IPS DF 6.9 (cell line): ENCODE results near the gene SNAPC2.
A peak's percentile ranks its signal among the peaks of the same experiment; 100 is the strongest.

ENCODE experiments used
- DNase-seq: peaks from one replicate; pipeline ENCODE4 v3.0.0-alpha.2; 2013; ENCODE audit warnings: low read depth, low spot score
- H3K27ac ChIP-seq: one replicate; pipeline ENCODE4 v1.5.1; 2013; ENCODE audit warnings: low read length, control low read depth
- H3K27me3 ChIP-seq: 2 replicates; pipeline ENCODE4 v1.6.1; 2013; ENCODE audit warnings: mild to moderate bottlenecking, low read length; ENCODE audit not compliant: control insufficient read depth, insufficient read depth
- H3K36me3 ChIP-seq: 2 replicates; pipeline ENCODE4 v1.6.1; 2013; ENCODE audit warnings: low read length; ENCODE audit not compliant: control insufficient read depth, insufficient read depth
- H3K4me1 ChIP-seq: 2 replicates; pipeline ENCODE4 v1.6.1; 2013; ENCODE audit warnings: low read length; ENCODE audit not compliant: control insufficient read depth, insufficient read depth
- H3K4me3 ChIP-seq: 2 replicates; pipeline ENCODE4 v1.5.1; 2013; ENCODE audit warnings: mild to moderate bottlenecking, low read length
- H3K9me3 ChIP-seq: 2 replicates; pipeline ENCODE4 v1.6.1; 2013; ENCODE audit warnings: low read length, inconsistent platforms; ENCODE audit not compliant: control insufficient read depth, insufficient read depth
- WGBS: extraction: QIAGEN DNeasy Blood & Tissue Kit; methylation state at CpG from one replicate; pipeline ENCODE4 v1.1.7; 2013; ENCODE audit warnings: mixed read lengths, missing lambda C conversion rate; ENCODE audit not compliant: insufficient read length, insufficient coverage; 5-methylcytosine and 5-hydroxymethylcytosine counted together

Gene SNAPC2

GRCh38 chr19:7922836-7923195 lies 2.7 kb downstream of the SNAPC2 start:
- Histone ChIP-seq H3K4me3 (no peak overlapping the region), H3K4me1 (0 out of 2 replicates have a peak, but pooled peaks cover 3% of the 10 kb centered on the region), H3K27me3 (no peaks in the 10 kb centered on the region; the same call in 1 of the 2 replicates), H3K27ac (no peak overlapping the region), H3K9me3 (no peaks in the 10 kb centered on the region), H3K36me3 (peaks cover 6% of the 10 kb centered on the region; the same call in 1 of the 2 replicates)
- WGBS: no CpG with 5 or more reads among the region's 8 CpGs
- DNase-seq: no peak

GRCh38 chr19:7923295-7924191 lies 3.4 kb downstream of the SNAPC2 start:
- Histone ChIP-seq H3K9me3 (no peaks in the 10 kb centered on the region), H3K27me3 (no peaks in the 10 kb centered on the region), H3K27ac (no peak overlapping the region), H3K36me3 (peaks cover 6% of the 10 kb centered on the region; the same call in 1 of the 2 replicates), H3K4me3 (no peak overlapping the region), H3K4me1 (0 out of 2 replicates have a peak, but pooled peaks cover 3% of the 10 kb centered on the region)
- no CpG with 5 or more reads among the region's 31 CpGs for WGBS
- no peak for DNase-seq

- no CpG with 5 or more reads among the region's 12 CpGs for WGBS
- Histone ChIP-seq H3K4me3 (no peak overlapping the region), H3K27me3 (no peaks in the 10 kb centered on the region), H3K4me1 (0 out of 2 replicates have a peak, but pooled peaks cover 5% of the 10 kb centered on the region), H3K36me3 (peaks cover 6% of the 10 kb centered on the region; the same call in 1 of the 2 replicates), H3K9me3 (no peaks in the 10 kb centered on the region), H3K27ac (no peak overlapping the region)
- DNase-seq: no peak
Observed at GRCh38 chr19:7924241-7924640, 4.1 kb downstream of the SNAPC2 start.

GRCh38 chr19:7924651-7925170 lies 4.6 kb downstream of the SNAPC2 start:
- Histone ChIP-seq H3K36me3 (peaks cover 6% of the 10 kb centered on the region; the same call in 1 of the 2 replicates), H3K4me1 (0 out of 2 replicates have a peak, but pooled peaks cover 5% of the 10 kb centered on the region), H3K27me3 (no peaks in the 10 kb centered on the region), H3K27ac (no peak overlapping the region), H3K4me3 (no peak overlapping the region; the same call in 1 of the 2 replicates), H3K9me3 (no peaks in the 10 kb centered on the region)
- WGBS: no CpG with 5 or more reads among the region's 34 CpGs
- no peak for DNase-seq

GRCh38 chr19:7925171-7925851 lies 5.2 kb downstream of the SNAPC2 start:
- Histone ChIP-seq H3K9me3 (no peaks in the 10 kb centered on the region), H3K27ac (no peak overlapping the region), H3K27me3 (no peaks in the 10 kb centered on the region), H3K36me3 (peaks cover 6% of the 10 kb centered on the region; the same call in 1 of the 2 replicates), H3K4me1 (0 out of 2 replicates have a peak, but pooled peaks cover 5% of the 10 kb centered on the region), H3K4me3 (peak overlapping the region; percentile 50)
- DNase-seq: no peak
- no CpG with 5 or more reads among the region's 98 CpGs for WGBS

- Histone ChIP-seq H3K4me1 (0 out of 2 replicates have a peak, but pooled peaks cover 5% of the 10 kb centered on the region), H3K36me3 (peaks cover 11% of the 10 kb centered on the region), H3K27me3 (no peaks in the 10 kb centered on the region), H3K4me3 (peak within 1 kb of the TSS; percentile 50), H3K9me3 (no peaks in the 10 kb centered on the region), H3K27ac (no peak within 1 kb of the TSS)
- DNase-seq: no peak
- WGBS: no CpG with 5 or more reads among the region's 65 CpGs
Observed at GRCh38 chr19:7926021-7926726, 6.0 kb downstream of the SNAPC2 start, which contains the start of gene CTXN1. Gene CTXN1, minus strand, starts transcription at chr19:7926135. Its CDS starts 597 bp downstream, at chr19:7925538.

GRCh38 chr19:7926727-7927604 lies 6.8 kb downstream of the SNAPC2 start:
- no peaks in the 10 kb centered on the region for H3K27me3 ChIP-seq
- H3K4me3 ChIP-seq: no peak overlapping the region
- peaks cover 19% of the 10 kb centered on the region for H3K36me3 ChIP-seq
- WGBS: no CpG with 5 or more reads among the region's 32 CpGs
- H3K9me3 ChIP-seq: no peaks in the 10 kb centered on the region
- H3K4me1 ChIP-seq: 0 out of 2 replicates have a peak, but pooled peaks cover 5% of the 10 kb centered on the region
- no peak for DNase-seq
- H3K27ac ChIP-seq: no peak overlapping the region

GRCh38 chr19:7927605-7928333 lies 7.6 kb downstream of the SNAPC2 start:
- WGBS: no CpG with 5 or more reads among the region's 23 CpGs
- 0 out of 2 replicates have a peak, but pooled peaks cover 5% of the 10 kb centered on the region for H3K4me1 ChIP-seq
- no peaks in the 10 kb centered on the region for H3K27me3 ChIP-seq
- no peak overlapping the region for H3K27ac ChIP-seq
- peaks cover 24% of the 10 kb centered on the region for H3K36me3 ChIP-seq
- H3K4me3 ChIP-seq: no peak overlapping the region
- H3K9me3 ChIP-seq: no peaks in the 10 kb centered on the region
- no peak for DNase-seq

- Histone ChIP-seq H3K36me3 (peaks cover 30% of the 10 kb centered on the region), H3K9me3 (no peaks in the 10 kb centered on the region), H3K27me3 (no peaks in the 10 kb centered on the region), H3K27ac (no peak overlapping the region), H3K4me3 (no peak overlapping the region), H3K4me1 (0 out of 2 replicates have a peak, but pooled peaks cover 5% of the 10 kb centered on the region)
- no peak for DNase-seq
- WGBS: no CpG with 5 or more reads among the region's 9 CpGs
Observed at GRCh38 chr19:7928334-7928706, 8.2 kb downstream of the SNAPC2 start.
